Raji (cell line): ENCODE results near the gene ATG2B.
A peak's percentile ranks its signal among the peaks of the same experiment; 100 is the strongest.

Experiments used
- POLR2A ChIP-seq: IDR thresholded peaks from 2 replicates; pipeline ENCODE4 v1.6.1; 2011; ENCODE audit warnings: low read depth, low read length, control low read depth; ENCODE audit not compliant: insufficient read depth

ATG2B gene

GRCh38 chr14:96391293-96392118 is 28.4 kb upstream of the ATG2B start:
- TF ChIP-seq POLR2A = peak; percentile 88

DNA sequence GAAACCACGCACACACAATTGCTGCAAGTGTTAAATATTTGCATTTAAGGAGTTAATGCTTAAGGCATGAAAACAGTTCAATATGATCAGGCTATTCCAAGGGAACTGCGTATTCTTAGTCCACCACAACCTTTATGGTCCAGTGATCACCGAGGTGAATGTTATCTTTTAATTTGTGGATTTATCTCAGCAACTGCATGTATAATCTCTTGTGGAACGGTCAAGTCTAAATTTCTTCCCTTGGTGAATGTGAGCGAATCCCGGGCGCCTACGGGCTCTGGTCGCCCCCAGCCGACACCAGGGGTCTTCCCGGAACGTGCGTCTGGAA is 27.8 kb upstream of the ATG2B start:
- no peak for TF ChIP-seq POLR2A

DNA sequence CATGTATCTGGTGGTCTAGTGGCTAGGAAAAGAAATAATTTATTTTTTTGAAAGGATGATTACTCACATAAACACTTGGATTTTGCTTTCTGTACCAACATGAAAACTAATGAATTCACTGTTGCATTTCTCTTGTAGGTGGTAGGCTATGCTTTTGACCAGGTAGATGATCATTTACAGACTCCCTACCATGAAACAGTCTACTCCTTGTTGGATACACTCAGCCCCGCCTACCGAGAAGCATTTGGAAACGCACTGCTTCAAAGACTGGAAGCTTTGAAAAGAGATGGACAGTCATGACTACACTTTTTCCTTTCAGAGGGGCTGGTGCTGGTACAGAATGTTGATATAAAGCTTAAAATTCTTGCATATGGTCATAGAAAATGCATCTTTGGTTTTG is 22.2 kb upstream of the ATG2B start:
- TF ChIP-seq POLR2A = no peak

DNA sequence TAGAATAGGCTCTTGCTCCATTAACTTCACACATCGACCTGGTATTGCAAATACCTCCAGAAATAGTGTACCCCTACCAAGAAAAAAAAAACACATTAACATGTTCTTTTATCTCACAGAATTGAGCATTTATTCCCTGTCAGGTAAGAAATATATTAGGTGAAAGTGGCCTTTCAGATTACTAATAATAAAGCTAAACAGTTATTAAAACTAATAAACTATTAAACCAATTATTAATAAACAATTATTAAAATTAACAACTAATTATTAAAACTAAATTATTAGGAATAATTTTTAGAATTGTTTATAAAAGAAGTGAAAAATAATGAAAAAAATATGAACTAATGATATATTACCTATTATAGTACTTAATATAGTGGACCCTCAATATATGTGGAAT is 21.6 kb upstream of the ATG2B start:
- no peak for TF ChIP-seq POLR2A

DNA sequence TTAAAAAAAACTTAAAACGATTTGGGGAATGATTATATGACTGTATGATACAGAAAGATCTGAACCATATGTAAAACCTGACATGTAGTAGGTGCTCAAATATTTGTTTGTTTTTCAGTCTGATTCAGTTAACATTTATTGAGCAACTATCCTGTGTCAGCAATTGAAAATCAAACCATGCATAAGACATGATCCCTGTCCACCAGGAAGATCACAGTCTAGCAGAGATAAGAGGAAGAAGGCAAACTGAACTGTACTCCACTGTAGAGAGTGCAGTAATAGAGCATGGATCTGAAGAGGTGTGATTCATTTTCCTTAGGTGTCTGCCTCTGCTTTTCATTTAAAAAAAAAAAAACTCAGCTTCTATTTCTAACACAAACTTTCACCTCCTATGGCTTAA is 20.9 kb upstream of the ATG2B start:
- TF ChIP-seq POLR2A = no peak

DNA sequence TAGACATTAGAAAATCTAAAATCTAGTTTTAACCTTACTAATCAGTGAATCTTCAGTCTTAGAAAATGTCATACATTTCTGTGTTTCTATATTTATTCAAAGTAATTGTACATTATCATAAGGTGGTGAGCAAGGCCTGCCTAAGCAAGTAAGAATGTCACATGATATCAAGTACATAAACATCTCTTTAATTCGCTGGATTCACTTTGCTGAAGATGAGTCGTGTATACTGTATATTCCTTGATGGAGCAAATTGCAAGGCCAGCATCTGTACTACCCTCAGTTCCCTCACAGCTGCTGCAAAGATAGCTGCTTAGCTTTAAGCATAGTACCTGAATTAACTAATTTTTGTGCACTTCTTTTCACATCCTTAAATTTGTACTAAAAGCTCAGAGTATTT is 20.3 kb upstream of the ATG2B start:
- TF ChIP-seq POLR2A = no peak

DNA sequence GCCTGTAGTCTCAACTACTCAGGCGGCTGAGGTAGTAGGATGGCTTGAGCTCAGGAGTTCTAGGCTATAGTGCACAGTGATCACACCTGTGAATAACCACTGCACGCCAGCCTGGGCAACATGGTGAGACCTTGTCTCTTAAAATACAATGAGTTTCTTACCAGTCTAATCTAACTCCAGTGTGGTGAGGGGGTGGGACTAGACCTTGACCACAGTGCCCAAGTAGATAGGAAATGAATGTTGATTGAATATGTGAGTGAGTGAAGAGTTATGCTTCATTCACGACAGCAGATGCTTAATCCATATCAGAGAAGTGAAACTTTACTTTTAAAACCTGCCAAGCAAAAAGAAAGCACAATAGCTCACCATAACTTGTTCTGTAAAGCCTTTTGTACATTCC is 17.6 kb upstream of the ATG2B start:
- TF ChIP-seq POLR2A = no peak

DNA sequence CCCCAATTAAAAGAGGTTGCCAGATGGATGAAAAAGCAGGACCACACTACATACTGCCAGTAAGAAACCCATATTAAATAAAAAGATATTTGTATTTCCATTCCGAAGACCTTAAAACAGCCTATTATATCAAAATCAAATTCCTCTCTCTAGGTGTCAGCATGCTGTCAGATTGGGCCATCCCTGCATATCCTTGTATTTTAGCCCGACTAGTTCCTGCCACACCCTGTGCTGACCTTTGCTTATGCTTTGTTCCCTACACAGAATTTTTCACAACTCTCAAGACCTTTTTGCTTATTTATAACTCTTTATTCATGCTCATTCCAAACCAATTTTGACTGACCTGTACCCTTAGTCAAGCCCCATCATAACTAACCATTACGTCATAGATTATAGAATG is 13.0 kb upstream of the ATG2B start:
- no peak for TF ChIP-seq POLR2A

DNA sequence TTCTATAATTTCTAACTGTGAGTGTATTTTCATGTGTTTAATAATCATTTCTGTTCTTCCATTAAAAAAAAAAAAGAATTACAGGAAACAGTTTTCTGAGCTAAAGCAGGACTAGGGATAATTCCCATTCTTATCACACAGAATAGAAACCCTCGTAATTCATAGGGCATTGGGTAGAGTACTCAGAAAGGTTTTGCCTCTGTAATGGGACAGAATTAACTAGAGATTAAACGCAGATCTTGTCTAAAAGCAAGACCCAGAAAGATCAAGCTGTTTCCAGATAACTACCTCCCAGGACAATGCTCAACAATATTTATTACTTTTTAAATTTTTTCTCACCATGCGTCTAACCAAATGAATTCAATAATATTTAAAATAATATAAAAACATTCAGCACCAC is 10.4 kb upstream of the ATG2B start:
- no peak for TF ChIP-seq POLR2A

GRCh38 chr14:96370528-96370927 is 7.4 kb upstream of the ATG2B start:
- no peak for TF ChIP-seq POLR2A

- TF ChIP-seq POLR2A = no peak
These were observed 5.4 kb upstream of the ATG2B start for GRCh38 chr14:96368534-96368933.

GRCh38 chr14:96364962-96365361 is 1.8 kb upstream of the ATG2B start:
- TF ChIP-seq POLR2A = no peak

- TF ChIP-seq POLR2A = no peak; the same call in 1 of the 2 replicates
These were observed 703 bp upstream of the ATG2B start for GRCh38 chr14:96363751-96364336.

DNA sequence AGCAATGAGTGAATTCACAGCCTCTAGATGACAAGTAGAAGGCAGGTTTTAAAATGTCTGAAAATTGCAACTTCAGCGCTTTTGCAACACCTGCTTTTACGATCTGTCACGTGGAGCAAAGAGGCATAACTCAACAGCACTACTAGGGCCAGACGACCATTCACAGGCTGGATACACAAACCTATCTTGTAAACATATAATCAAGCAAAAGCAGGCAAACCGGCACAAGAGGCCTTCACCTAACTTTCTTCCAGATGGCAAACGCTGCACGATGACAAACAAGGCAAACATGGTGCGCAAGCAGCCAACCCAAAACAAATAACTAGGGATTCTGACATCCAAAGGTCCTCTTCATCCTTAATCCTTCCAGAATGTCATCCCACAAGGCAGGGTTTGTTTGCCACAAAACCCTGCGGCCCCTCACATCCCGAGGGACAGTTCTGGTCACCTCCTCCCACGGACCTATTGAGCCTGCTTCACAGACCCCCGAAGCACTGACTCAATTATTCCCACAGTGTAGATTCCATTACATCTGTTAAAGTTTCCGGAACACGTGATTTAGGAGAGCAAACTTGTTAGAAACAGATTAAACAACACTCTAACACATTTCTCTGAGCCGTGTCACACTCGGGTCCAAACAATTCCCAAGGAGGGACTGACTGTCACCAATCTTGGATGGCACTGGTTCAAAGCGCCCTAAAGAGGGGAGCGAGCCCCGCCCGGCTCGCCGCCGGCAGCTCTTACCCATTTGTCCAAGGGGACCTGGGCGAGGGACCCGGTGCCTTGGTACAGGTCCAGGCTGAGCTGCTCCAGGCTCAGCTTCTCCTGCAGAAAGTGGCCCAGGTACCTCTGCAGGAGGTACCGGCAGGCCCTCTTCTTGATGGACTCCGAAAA is 823 bp downstream of the ATG2B start:
- peak; percentile 40; the same call in 1 of the 2 replicates for TF ChIP-seq POLR2A

DNA sequence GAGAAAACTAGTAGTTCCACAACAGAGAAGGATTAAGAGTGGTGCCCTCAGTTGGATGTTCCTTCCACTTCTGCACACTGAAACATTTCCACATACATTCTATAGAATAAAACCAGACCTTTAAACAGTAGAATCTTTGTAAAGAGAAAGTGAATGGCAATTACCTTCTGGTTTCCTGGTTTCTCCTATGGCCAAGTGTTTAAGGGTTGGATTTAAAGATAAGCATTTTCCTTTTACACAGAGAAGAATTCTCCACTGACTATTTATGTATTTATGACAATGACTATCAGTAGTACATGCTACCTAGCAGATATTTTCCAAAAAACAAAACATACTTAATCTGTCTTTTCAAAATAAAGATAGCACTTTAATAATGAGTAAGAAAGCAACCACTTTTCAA is 3.2 kb downstream of the ATG2B start:
- TF ChIP-seq POLR2A = no peak

DNA sequence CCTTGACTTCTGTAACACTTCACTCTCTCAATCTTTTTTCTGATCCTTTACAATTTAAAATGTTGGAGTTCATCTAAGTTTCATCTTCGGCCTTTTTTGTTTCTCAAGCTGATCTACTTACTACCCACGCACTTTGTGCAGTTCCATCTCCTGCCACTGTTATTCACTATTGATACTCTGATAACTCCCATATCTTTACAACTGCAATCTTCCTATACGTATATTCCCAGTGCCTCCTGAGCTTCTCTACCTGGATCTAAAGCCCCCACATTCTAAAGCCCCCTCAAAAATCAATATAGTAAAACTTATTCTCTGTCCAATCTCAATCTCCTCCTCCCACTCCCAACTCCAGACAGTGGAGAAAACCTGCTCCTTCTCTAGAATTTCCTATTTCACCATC is 5.9 kb downstream of the ATG2B start:
- no peak for TF ChIP-seq POLR2A
